ENCODE data around the gene PRR15. TPM values are rescaled to one million over a fixed set of nuclear protein-coding genes. Genes with fewer than 3 reads are reported as not detected.

Gene PRR15
- total and polyA plus RNA-seq, 9 donors: 2.0 to 19.8 (median 8.0) TPM

GRCh38 chr7:29597266-29597665 lies 33.6 kb downstream of the PRR15 start:
- no peak for DNase-seq
- Histone ChIP-seq H3K27ac (no peak overlapping the region), H3K4me3 (no peak overlapping the region), H3K4me1 (ENCODE audit: insufficient read depth) (peaks cover 3% of the 10 kb centered on the region), H3K9me3 (no peaks in the 10 kb centered on the region), H3K36me3 (no peaks in the 10 kb centered on the region), H3K27me3 (no peaks in the 10 kb centered on the region)
- intact Hi-C loops (cut with DNase I): no loop called here
- WGBS, 3 donors: 91 to 98% (median 91%) methylated on average over 2 of the region's 2 CpGs
- TF ChIP-seq CTCF (IDR thresholded peaks at IDR 0.05) (no peak), POLR2A (IDR thresholded peaks at IDR 0.05) (no peak), EP300 (IDR thresholded peaks at IDR 0.05) (no peak)

GRCh38 chr7:29598137-29598536 lies 34.5 kb downstream of the PRR15 start:
- WGBS, 3 donors: 95 to 98% (median 96%) methylated on average over 3 of the region's 3 CpGs
- Histone ChIP-seq H3K27ac (no peak overlapping the region), H3K9me3 (no peaks in the 10 kb centered on the region), H3K27me3 (no peaks in the 10 kb centered on the region), H3K4me3 (no peak overlapping the region), H3K36me3 (no peaks in the 10 kb centered on the region), H3K4me1 (ENCODE audit: insufficient read depth) (peaks cover 3% of the 10 kb centered on the region)
- DNase-seq: no peak
- intact Hi-C loops (cut with DNase I): no loop called here
- TF ChIP-seq EP300 (IDR thresholded peaks at IDR 0.05) (no peak), CTCF (IDR thresholded peaks at IDR 0.05) (no peak), POLR2A (IDR thresholded peaks at IDR 0.05) (no peak)

GRCh38 chr7:29598613-29599012 lies 35.0 kb downstream of the PRR15 start:
- Histone ChIP-seq H3K4me1 (ENCODE audit: insufficient read depth) (peaks cover 3% of the 10 kb centered on the region), H3K27ac (no peak overlapping the region), H3K4me3 (no peak overlapping the region), H3K36me3 (no peaks in the 10 kb centered on the region), H3K9me3 (no peaks in the 10 kb centered on the region), H3K27me3 (no peaks in the 10 kb centered on the region)
- TF ChIP-seq CTCF (IDR thresholded peaks at IDR 0.05): no peak
- TF ChIP-seq POLR2A (IDR thresholded peaks at IDR 0.05): no peak
- TF ChIP-seq EP300 (IDR thresholded peaks at IDR 0.05): no peak
- 53 to 63% (median 58%) methylated on average over 8 of the region's 8 CpGs for WGBS, 3 donors
- intact Hi-C loops (cut with DNase I): no loop called here
- DNase-seq: no peak

GRCh38 chr7:29599026-29599425 lies 35.4 kb downstream of the PRR15 start:
- 76 to 93% (median 93%) methylated on average over 2 of the region's 2 CpGs for WGBS, 3 donors
- Histone ChIP-seq H3K4me1 (ENCODE audit: insufficient read depth) (peaks cover 3% of the 10 kb centered on the region), H3K27ac (no peak overlapping the region), H3K36me3 (no peaks in the 10 kb centered on the region), H3K27me3 (no peaks in the 10 kb centered on the region), H3K9me3 (no peaks in the 10 kb centered on the region), H3K4me3 (no peak overlapping the region)
- intact Hi-C loops (cut with DNase I): no loop called here
- TF ChIP-seq POLR2A (IDR thresholded peaks at IDR 0.05) (no peak), CTCF (IDR thresholded peaks at IDR 0.05) (no peak), EP300 (IDR thresholded peaks at IDR 0.05) (no peak)
- DNase-seq: no peak

GRCh38 chr7:29600661-29601060 lies 37.0 kb downstream of the PRR15 start:
- Histone ChIP-seq H3K4me3 (no peak overlapping the region), H3K27me3 (no peaks in the 10 kb centered on the region), H3K9me3 (no peaks in the 10 kb centered on the region), H3K27ac (no peak overlapping the region), H3K4me1 (ENCODE audit: insufficient read depth) (peaks cover 4% of the 10 kb centered on the region), H3K36me3 (no peaks in the 10 kb centered on the region)
- no peak for TF ChIP-seq POLR2A (IDR thresholded peaks at IDR 0.05)
- TF ChIP-seq CTCF (IDR thresholded peaks at IDR 0.05): no peak
- no peak for TF ChIP-seq EP300 (IDR thresholded peaks at IDR 0.05)
- no peak for DNase-seq
- intact Hi-C loops (cut with DNase I): no loop called here
- 89 to 96% (median 95%) methylated on average over 4 of the region's 4 CpGs for WGBS, 3 donors
